GM12865 (cell line): ENCODE data around the gene SVIL.

Experiments
- DNase-seq: peaks from one replicate; pipeline ENCODE4 v3.0.0; 2010; ENCODE audit warnings: low read depth
- H3K4me3 ChIP-seq: 2 replicates; pipeline ENCODE4 v1.5.1; 2011; ENCODE audit warnings: mild to moderate bottlenecking, low read depth, low read length, control low read depth
- CTCF ChIP-seq: IDR thresholded peaks from 2 replicates; pipeline ENCODE4 v1.5.1; 2011; ENCODE audit warnings: low read length, control low read depth, low read depth, inconsistent platforms; ENCODE audit not compliant: insufficient read depth; ENCODE audit errors: missing control alignments

The SVIL gene

GRCh38 chr10:29473406-29474100 lies 161.2 kb downstream of the SVIL start:
- TF ChIP-seq CTCF, result no peak
- no peak overlapping the region for H3K4me3 ChIP-seq
- DNase-seq, result no peak

- no peak for DNase-seq
- H3K4me3 ChIP-seq, result no peak overlapping the region
- TF ChIP-seq CTCF, result no peak
Measured at GRCh38 chr10:29473087-29473356, 161.7 kb downstream of the SVIL start.

- TF ChIP-seq CTCF, result no peak
- DNase-seq, result no peak
- H3K4me3 ChIP-seq, result no peak overlapping the region
Measured at GRCh38 chr10:29472301-29473086, 162.3 kb downstream of the SVIL start.

DNA sequence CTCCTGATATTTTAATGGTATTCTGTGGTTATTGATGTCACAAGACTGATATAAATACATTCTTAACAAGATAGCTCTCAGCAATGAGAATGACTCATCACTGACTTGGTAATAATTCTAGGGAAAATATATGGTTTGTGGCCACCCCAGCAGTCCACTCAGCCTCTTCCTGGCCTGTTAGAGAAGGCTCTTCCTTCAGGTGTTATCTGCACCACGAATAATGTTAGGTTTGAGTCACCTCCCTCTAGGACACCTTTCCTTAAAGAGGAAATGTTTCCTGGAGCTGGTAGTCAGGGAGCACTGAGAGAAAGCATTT lies 163.3 kb downstream of the SVIL start:
- no peak for DNase-seq
- H3K4me3 ChIP-seq, result no peak overlapping the region

DNA sequence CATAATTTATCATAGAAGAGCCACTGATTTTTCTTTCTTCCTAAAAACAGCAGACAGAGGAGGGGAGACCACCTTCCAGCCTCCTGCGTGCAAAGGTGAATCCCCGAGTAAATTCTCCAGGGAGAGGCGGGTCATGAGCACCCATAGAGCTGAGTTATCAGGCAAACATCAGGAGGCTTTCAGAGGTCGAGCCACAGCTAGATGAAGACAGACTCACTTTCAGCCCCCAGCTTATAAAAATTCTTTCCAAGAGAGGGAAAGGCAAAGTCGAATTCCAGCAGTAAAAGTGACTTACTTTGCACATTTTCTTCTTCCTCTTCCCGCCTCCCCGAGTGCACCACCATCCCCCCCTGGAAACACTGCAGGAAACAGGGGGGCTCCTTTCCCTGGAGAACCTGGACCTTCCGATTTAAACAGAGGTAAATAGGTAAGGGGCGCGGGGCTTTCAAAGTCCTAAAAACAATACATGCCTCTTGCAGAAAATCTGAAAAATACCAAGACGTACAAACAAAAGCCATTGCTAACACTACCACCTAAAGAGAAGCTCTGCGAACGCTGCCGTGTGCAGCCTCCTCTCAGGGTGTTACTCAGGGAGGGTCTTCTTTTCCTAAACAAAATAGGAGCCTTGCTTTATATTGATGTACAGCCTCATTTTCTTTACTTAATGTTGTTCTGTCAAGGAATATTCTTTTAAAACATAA lies 163.8 kb downstream of the SVIL start:
- no peak overlapping the region for H3K4me3 ChIP-seq
- DNase-seq, result no peak
- TF ChIP-seq CTCF, result no peak

More for the DNA sequence above, 163.3 kb downstream of the SVIL start:
- TF ChIP-seq CTCF, result no peak

GRCh38 chr10:29470355-29470705 lies 164.4 kb downstream of the SVIL start:
- no peak for DNase-seq
- TF ChIP-seq CTCF, result peak; percentile 26
- no peak overlapping the region for H3K4me3 ChIP-seq
